Prostate gland (tissue), 2 donors: ENCODE data around the gene ATP13A3. TPM values are rescaled to one million over a fixed set of nuclear protein-coding genes. Genes with fewer than 3 reads are reported as not detected.

Experiments used
- DNase-seq: peaks from one replicate; pipeline ENCODE4 v3.0.0-alpha.2; 2019; ENCODE audit warnings: low spot score
- H3K27ac ChIP-seq, 2 donors: fragments of 200-600 bp; sonication (generic); 2 replicates each; pipeline ENCODE4 v1.5.1; 2017 to 2019
- H3K27me3 ChIP-seq: fragments of 200-600 bp; sonication (generic); replicated peaks from 2 replicates; pipeline ENCODE4 v1.5.1; 2019; ENCODE audit not compliant: insufficient read depth
- H3K36me3 ChIP-seq, 2 donors: fragments of 200-600 bp; sonication (generic); 1 replicate in 1 of 2; 2 replicates in 1 of 2; pipeline versions ENCODE4 v1.5.1 to v1.8.1; 2017 to 2019
- H3K4me1 ChIP-seq: fragments of 200-600 bp; sonication (generic); replicated peaks from 2 replicates; pipeline ENCODE4 v1.5.1; 2019
- H3K4me3 ChIP-seq, 2 donors: fragments of 200-600 bp; sonication (generic); 2 replicates each; pipeline ENCODE4 v1.5.1; 2017 to 2019
- H3K9me3 ChIP-seq: fragments of 200-600 bp; sonication (generic); 2 replicates; pipeline ENCODE4 v1.5.1; 2017
- POLR2A ChIP-seq: fragments of 450-650 bp; IDR thresholded peaks from one replicate; pipeline ENCODE4 v1.6.1; 2016; ENCODE audit warnings: antibody characterized with exemption, mild to moderate bottlenecking
- POLR2AphosphoS5 ChIP-seq: sonication (generic); formaldehyde crosslinking; IDR thresholded peaks from one replicate; pipeline ENCODE4 v1.6.1; 2017; ENCODE audit warnings: antibody characterized with exemption
- WGBS: methylation state at CpG from one replicate; pipeline ENCODE4 v1.1.5; 2018; 5-methylcytosine and 5-hydroxymethylcytosine counted together
- intact Hi-C: fragments of 100-400 bp; cut with DNase I; formaldehyde crosslinking; loops from one replicate; pipeline ENCODE4 v1.14.2; 2022
- total RNA-seq, 2 donors: library from RNA; depleted of rRNA; stranded (reverse); fragments of >200 nt; gene quantifications; one replicate each; pipeline ENCODE4 v1.1.0, GENCODE V29; 2016
- TF ChIP-seq, protein P1 (sequence below), 4 experiments: fragments of 200-600 bp in 2 of 4; fragments of 450-650 bp in 2 of 4; sonication (generic) in 2 of 4; IDR thresholded peaks; 1 replicate in 3 of 4; 2 replicates in 1 of 4; pipeline ENCODE4 v1.5.1; 2016 to 2019; ENCODE audit warnings: antibody characterized with exemption in 4 of 4, mild to moderate bottlenecking in 2 of 4, moderate library complexity in 2 of 4

ATP13A3 gene
- total RNA-seq, 2 donors from 2014 or later, result 75.4 to 80.4 TPM

- Histone ChIP-seq H3K27me3 (no peaks in the 10 kb centered on the region), H3K36me3 (no peaks in the 10 kb centered on the region), H3K4me1 (no peaks in the 10 kb centered on the region), H3K9me3 (no peaks in the 10 kb centered on the region), H3K27ac (no peak overlapping the region), H3K4me3 (no peak overlapping the region)
- intact Hi-C loops, result no loop called here
- no peak for DNase-seq
- TF ChIP-seq, protein P1, sequence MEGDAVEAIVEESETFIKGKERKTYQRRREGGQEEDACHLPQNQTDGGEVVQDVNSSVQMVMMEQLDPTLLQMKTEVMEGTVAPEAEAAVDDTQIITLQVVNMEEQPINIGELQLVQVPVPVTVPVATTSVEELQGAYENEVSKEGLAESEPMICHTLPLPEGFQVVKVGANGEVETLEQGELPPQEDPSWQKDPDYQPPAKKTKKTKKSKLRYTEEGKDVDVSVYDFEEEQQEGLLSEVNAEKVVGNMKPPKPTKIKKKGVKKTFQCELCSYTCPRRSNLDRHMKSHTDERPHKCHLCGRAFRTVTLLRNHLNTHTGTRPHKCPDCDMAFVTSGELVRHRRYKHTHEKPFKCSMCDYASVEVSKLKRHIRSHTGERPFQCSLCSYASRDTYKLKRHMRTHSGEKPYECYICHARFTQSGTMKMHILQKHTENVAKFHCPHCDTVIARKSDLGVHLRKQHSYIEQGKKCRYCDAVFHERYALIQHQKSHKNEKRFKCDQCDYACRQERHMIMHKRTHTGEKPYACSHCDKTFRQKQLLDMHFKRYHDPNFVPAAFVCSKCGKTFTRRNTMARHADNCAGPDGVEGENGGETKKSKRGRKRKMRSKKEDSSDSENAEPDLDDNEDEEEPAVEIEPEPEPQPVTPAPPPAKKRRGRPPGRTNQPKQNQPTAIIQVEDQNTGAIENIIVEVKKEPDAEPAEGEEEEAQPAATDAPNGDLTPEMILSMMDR (IDR thresholded peaks at IDR 0.05), result no peak
- TF ChIP-seq POLR2A (no peak), POLR2AphosphoS5 (no peak)
- WGBS, result 90% methylated on average over 7 of the region's 7 CpGs
Measured at GRCh38 chr3:194489736-194490612, 3.2 kb upstream of the ATP13A3 start.

DNA sequence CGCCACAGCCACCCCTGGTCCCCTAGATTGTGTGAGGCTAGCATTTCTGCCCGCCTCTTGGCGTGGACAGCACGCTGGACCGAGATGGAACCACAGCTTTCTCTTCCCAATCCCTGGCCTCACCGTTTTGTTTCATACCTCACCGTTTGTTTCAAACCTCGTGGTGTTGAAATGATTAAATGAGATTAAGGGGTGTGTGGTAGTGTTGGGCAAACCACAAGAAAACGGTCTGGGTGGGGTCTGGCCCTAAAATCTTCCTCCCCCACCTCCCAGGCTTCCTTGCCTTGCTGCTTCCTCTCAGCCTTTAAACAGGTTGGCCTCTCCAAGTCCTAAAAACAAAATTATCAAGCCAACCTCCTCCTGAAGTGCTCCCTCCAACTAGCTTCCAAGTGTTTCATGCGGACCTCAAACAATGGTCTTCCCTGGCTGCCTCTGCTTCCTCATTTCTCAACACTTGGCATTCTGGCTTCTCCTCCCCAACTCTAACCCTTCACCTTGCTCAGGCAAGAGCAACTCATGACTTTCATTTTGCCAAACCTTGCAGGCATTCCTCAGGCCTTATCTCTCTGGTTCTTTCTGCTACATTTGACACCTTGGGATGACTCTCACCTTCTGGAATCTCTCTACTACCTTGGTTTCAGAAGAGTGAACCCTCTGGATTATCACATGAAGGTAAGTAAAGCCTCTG lies 1.4 kb upstream of the ATP13A3 start:
- no peak overlapping the region for H3K4me3 ChIP-seq
- H3K27ac ChIP-seq, result peak overlapping the region in 1 of 2 donors; percentile 75
- H3K36me3 ChIP-seq, result no peaks in the 10 kb centered on the region
- H3K4me1 ChIP-seq, result no peaks in the 10 kb centered on the region
- TF ChIP-seq POLR2AphosphoS5 (no peak), POLR2A (no peak)
- TF ChIP-seq, protein P1 (IDR thresholded peaks at IDR 0.05), result no peak
- H3K9me3 ChIP-seq, result no peaks in the 10 kb centered on the region
- no peaks in the 10 kb centered on the region for H3K27me3 ChIP-seq
- intact Hi-C loops, result no loop called here
- DNase-seq, result no peak
- 91% methylated on average over 10 of the region's 10 CpGs for WGBS

- H3K9me3 ChIP-seq, result no peaks in the 10 kb centered on the region
- 24% methylated on average over 56 of the region's 56 CpGs for WGBS
- no peaks in the 10 kb centered on the region for H3K4me1 ChIP-seq
- H3K27ac ChIP-seq, result peak overlapping the region; percentile 75 to 81
- DNase-seq, result peak; percentile 10
- intact Hi-C loops, result loop anchor here (2.0 kb wide), 1 partner anchor 97 kb away; no protein-coding TSS in a partner anchor
- no peaks in the 10 kb centered on the region for H3K36me3 ChIP-seq
- H3K27me3 ChIP-seq, result no peaks in the 10 kb centered on the region
- TF ChIP-seq, protein P1 (IDR thresholded peaks at IDR 0.05), result no peak
- TF ChIP-seq POLR2A (no peak), POLR2AphosphoS5 (no peak)
- peak overlapping the region; percentile 49 to 68 for H3K4me3 ChIP-seq
Measured at GRCh38 chr3:194487289-194488054, 670 bp upstream of the ATP13A3 start.

- no peak for TF ChIP-seq POLR2AphosphoS5
- TF ChIP-seq POLR2A, result no peak
- TF ChIP-seq, protein P1 (IDR thresholded peaks at IDR 0.05), result peak in 1 of 4 experiments; percentile 21
- intact Hi-C loops, result loop anchor here (2.0 kb wide), 1 partner anchor 99 kb away; no protein-coding TSS in a partner anchor
Measured at GRCh38 chr3:194485881-194486539, 792 bp downstream of the ATP13A3 start.

More at GRCh38 chr3:194485881-194486539, 792 bp downstream of the ATP13A3 start:
- under 1% methylated on average over 32 of the region's 42 CpGs for WGBS
- H3K27me3 ChIP-seq, result no peaks in the 10 kb centered on the region
- peak; percentile 11 for DNase-seq
- H3K4me1 ChIP-seq, result no peaks in the 10 kb centered on the region
- H3K9me3 ChIP-seq, result no peaks in the 10 kb centered on the region
- peak overlapping the region; percentile 49 to 68 for H3K4me3 ChIP-seq
- no peaks in the 10 kb centered on the region for H3K36me3 ChIP-seq
- H3K27ac ChIP-seq, result peak overlapping the region; percentile 75 to 81
